Right lobe of liver (tissue), 4 donors: ENCODE data around the gene CAGE1.

Source experiments
- CTCF ChIP-seq, 4 donors: fragments of 200-600 bp in 3 of 4; fragments of 450-650 bp in 1 of 4; IDR thresholded peaks; one replicate each; pipeline versions ENCODE4 v1.5.1 to v1.8.0; 2016 to 2022; ENCODE audit warnings: antibody characterized with exemption in 4 of 4, mild to moderate bottlenecking in 2 of 4
- POLR2A ChIP-seq: fragments of 450-650 bp; IDR thresholded peaks from one replicate; pipeline ENCODE4 v1.6.1; 2017; ENCODE audit warnings: antibody characterized with exemption, mild to moderate bottlenecking
- donor health status: DM: no; HTN: no; CAD: no.
- donor health status: DM: no; HTN: no; CAD: no.
- donor health status: DM: no; HTN: yes; CAD: no.

GRCh38 chr6:7389162-7389450 is 436 bp downstream of the CAGE1 start:
- TF ChIP-seq CTCF (IDR thresholded peaks at IDR 0.05) (no peak), POLR2A (no peak)
